Activated naive CD4-positive, alpha-beta T cell treated with anti-CD3 and anti-CD28 coated beads for 36 hours (primary cell): ENCODE results near the gene KDM4B. TPM values are rescaled to one million over a fixed set of nuclear protein-coding genes. Genes with fewer than 3 reads are reported as not detected.

Experiments
- CTCF ChIA-PET: fragments of 350-600 bp; sonication (Branson Sonifier 250); formaldehyde crosslinking; loops from one replicate; lab custom pipeline; 2021; ENCODE audit warnings: antibody characterized with exemption; lab: Charles Lee
- DNase-seq: peaks from one replicate; pipeline ENCODE4 v3.0.0-alpha.2; 2020
- H3K27ac Mint-ChIP-seq: one replicate; pipeline ENCODE4 v1.8.0; 2021; ENCODE audit warnings: mild to moderate bottlenecking, mixed read lengths
- H3K27me3 Mint-ChIP-seq: one replicate; pipeline ENCODE4 v1.8.0; 2021; ENCODE audit warnings: low read depth, mixed read lengths
- H3K36me3 Mint-ChIP-seq: one replicate; pipeline ENCODE4 v1.8.0; 2021; ENCODE audit warnings: low read depth, mixed read lengths
- H3K4me1 Mint-ChIP-seq: one replicate; pipeline ENCODE4 v1.8.0; 2021; ENCODE audit warnings: low read depth, mixed read lengths
- H3K4me3 Mint-ChIP-seq: one replicate; pipeline ENCODE4 v1.8.0; 2021; ENCODE audit warnings: mild to moderate bottlenecking, moderate library complexity, mixed read lengths
- H3K9me3 Mint-ChIP-seq: one replicate; pipeline ENCODE4 v1.8.0; 2021; ENCODE audit warnings: mixed read lengths
- intact Hi-C: fragments of 100-400 bp; cut with micrococcal nuclease; formaldehyde crosslinking; loops from one replicate; pipeline ENCODE4 v1.15.1; 2023
- total RNA-seq, 2 experiments: library from RNA; stranded (reverse); gene quantifications; one replicate each; pipeline ENCODE4 v1.2.3, GENCODE V29; 2021

KDM4B gene
- total RNA-seq, 2 experiments from 2014 or later = 10.5 to 12.7 TPM

DNA sequence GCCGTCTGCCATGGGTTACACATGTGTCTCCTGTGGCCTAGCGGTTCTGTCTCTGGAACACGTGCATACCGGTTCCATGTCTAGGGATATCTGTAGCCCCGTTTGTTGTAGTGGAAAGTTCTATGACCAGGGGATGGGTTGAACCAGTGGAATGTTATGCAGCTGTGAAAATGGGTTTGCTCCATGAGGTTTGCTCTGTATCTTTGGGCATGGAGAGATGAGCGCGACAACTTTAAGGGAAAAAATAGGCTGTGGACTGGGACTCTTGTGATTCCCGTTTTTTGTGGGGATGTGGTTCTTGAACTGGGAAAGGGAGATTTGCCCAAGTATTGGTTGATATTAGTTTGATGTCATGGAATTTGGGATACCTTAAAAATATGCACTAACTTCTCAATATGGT, 120.4 kb downstream of the KDM4B start:
- Mint-ChIP-seq H3K4me1 (no peaks in the 10 kb centered on the region), H3K36me3 (no peaks in the 10 kb centered on the region), H3K9me3 (no peaks in the 10 kb centered on the region), H3K27me3 (no peaks in the 10 kb centered on the region), H3K27ac (no peak overlapping the region), H3K4me3 (no peak overlapping the region)
- no peak for DNase-seq
- CTCF ChIA-PET = interaction anchor here (0.6 kb wide), 1 partner anchor 18 kb away, joined by 3 read pairs; no protein-coding TSS in a partner anchor
- intact Hi-C loops = no loop called here

DNA sequence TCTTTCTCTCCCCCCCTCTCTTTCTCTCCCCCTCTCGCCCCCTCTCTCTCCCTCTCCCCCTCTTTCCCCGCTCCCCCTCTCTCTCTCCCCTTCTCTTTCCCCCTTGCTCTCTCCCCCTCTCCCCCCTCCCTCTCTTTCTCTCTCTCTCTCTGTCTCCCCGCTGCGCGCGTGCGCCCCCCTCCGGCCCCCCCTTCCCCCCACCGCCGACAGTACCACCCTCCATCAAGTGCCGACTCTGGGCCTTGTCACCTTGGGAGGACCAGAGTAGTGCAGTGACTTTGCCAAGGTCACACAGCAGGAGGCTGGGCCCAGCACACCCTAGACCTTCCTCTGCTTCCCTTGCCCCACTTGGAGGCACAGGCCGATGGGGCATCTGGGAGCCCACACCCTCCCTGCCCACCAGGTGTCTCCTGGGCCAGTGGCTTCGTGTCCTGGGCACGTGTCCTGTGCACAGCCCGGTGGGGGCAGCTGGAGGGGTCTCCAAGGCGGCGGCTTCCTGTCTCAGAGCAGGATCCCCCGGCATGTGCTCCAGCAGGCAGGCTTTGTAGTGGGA, 121.6 kb downstream of the KDM4B start:
- no peak for DNase-seq
- CTCF ChIA-PET = no interaction called here
- Mint-ChIP-seq H3K36me3 (peaks cover 1% of the 10 kb centered on the region), H3K27ac (no peak overlapping the region), H3K27me3 (no peaks in the 10 kb centered on the region), H3K4me3 (no peak overlapping the region), H3K4me1 (no peaks in the 10 kb centered on the region), H3K9me3 (no peaks in the 10 kb centered on the region)
- intact Hi-C loops = no loop called here

DNA sequence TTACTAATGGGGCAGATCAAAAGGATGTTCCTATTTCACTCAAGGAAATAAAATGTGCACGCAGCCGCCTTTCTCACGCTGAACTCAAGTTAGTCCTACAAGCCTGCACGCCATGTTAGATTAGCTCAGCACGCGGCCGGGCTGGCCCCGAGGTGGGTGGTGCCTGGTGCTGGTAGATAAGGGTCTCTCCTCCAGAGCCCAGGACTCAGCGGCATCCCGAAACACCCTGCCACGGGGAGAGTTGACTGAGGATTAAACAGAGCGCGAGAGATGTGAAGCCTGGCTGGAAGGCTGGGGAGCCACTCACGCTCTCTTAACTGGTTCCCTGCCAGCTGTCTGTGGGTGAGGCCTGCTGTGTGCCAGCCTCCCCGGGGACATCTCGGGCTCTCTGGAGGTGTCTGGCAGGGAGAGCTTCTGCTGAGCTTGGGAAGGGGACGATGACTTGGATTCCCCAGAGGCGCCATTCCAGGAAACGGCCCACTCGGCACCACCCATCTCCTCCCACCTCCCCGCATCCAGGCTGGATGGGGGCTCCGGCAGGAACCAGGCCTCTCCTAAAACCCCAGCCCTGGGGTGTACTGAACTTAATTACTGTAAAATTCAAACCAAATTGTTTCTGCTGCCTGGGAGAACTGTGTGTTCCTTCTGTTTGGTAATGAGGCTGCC, 122.2 kb downstream of the KDM4B start:
- H3K9me3 Mint-ChIP-seq = no peaks in the 10 kb centered on the region
- CTCF ChIA-PET = no interaction called here
- H3K27me3 Mint-ChIP-seq = no peaks in the 10 kb centered on the region
- H3K27ac Mint-ChIP-seq = no peak overlapping the region
- H3K4me1 Mint-ChIP-seq = no peaks in the 10 kb centered on the region
- no peak overlapping the region for H3K4me3 Mint-ChIP-seq
- no peak for DNase-seq
- intact Hi-C loops = no loop called here
- peaks cover 3% of the 10 kb centered on the region for H3K36me3 Mint-ChIP-seq

DNA sequence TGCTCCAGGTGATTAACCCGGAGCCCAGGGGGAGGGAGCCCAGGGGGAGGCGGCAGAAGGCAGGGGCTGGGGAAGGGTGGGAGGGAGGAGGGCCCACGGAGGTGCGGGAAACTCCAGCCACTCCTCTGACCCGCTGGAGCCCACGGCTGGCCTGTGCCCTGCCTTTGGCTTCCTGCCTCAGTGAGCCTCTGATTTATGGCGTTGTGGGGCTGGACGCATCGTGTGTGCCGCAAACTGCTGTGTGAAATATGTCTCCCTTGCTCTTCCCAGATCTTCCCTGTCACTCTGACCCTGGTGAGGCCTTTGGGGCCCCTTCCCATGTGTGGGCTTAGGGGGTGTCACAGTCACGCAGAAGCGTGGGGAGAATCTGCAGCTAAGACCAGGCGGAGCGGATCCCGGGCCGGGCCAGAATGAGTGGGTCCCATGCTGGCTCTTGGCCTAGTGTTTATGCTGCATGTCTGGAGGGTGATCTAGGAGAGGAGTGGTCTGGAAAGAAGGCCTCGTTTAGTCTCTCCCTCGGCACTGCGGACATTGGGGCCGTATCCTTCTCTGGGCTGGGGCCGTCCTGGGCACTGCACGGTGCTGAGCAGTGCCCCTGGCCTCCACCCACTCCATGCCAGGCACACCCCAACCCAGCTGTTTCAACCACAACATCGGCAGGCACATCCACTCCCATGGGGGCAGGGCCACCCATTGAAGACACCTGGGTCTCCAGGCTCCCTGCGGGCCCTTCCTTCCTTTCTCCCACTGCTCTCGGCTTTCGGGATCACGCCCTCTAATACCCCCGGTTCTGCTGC, 123.0 kb downstream of the KDM4B start:
- Mint-ChIP-seq H3K27me3 (no peaks in the 10 kb centered on the region), H3K9me3 (peaks cover 2% of the 10 kb centered on the region), H3K4me3 (no peak overlapping the region), H3K27ac (no peak overlapping the region), H3K36me3 (peaks cover 5% of the 10 kb centered on the region), H3K4me1 (no peaks in the 10 kb centered on the region)
- intact Hi-C loops = no loop called here
- DNase-seq = no peak
- CTCF ChIA-PET = no interaction called here

DNA sequence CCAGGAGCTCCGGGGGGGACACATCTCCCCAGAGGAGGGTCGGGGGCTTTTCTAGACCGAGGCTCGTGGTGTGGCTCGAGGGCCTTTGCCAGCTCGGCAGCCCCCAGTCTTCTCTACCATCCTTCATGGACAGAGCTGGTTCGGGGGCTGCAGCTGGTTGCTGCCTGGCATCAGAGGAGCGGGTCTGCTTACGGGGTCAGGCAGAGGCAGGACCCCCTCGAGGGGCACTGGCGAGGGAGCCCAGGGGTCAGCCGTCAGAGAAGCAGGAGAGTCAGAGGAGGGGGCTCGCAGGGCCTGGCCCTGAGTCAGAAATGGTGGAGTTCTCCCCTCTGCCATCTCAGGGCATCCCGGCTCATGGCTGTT, 123.5 kb downstream of the KDM4B start:
- peaks cover 11% of the 10 kb centered on the region for H3K36me3 Mint-ChIP-seq
- no peaks in the 10 kb centered on the region for H3K4me1 Mint-ChIP-seq
- H3K4me3 Mint-ChIP-seq = no peak overlapping the region
- H3K27ac Mint-ChIP-seq = no peak overlapping the region
- H3K9me3 Mint-ChIP-seq = peaks cover 2% of the 10 kb centered on the region
- intact Hi-C loops = no loop called here
- CTCF ChIA-PET = no interaction called here
- no peak for DNase-seq
- no peaks in the 10 kb centered on the region for H3K27me3 Mint-ChIP-seq

DNA sequence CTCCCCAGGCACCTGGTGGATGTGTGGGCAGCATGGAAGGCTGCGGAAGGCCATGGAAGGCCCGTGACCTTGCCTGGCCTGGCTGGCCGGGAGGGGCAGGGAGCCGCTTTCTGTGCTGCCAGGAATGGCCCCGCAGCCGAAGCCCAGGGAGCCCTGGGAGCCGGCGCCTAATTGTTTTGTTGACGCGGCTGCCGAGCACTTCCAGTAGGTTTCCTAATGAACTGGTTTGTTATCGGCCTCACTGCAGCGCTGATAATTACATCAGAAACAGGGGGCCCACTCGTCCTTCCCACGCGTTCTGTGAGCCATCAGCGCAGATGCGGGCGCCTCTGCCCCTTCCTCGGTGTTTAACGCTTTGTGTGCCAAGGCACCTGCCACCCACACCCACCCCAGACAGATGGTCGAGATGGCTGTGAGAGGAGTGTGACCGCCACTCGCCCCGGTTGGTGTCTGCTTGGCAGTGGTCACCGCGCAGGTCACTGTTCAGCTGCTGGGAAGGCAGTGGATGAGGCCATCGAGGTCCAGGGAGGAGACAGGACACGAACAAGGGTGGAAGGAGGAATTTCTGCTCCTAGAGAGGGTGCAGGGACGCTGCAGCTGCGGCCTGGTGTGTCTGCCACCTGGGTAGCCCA, 124.5 kb downstream of the KDM4B start:
- H3K27ac Mint-ChIP-seq = no peak overlapping the region
- no peaks in the 10 kb centered on the region for H3K27me3 Mint-ChIP-seq
- peaks cover 17% of the 10 kb centered on the region for H3K36me3 Mint-ChIP-seq
- no peaks in the 10 kb centered on the region for H3K4me1 Mint-ChIP-seq
- H3K9me3 Mint-ChIP-seq = peaks cover 6% of the 10 kb centered on the region
- H3K4me3 Mint-ChIP-seq = no peak overlapping the region
- no peak for DNase-seq
- intact Hi-C loops = no loop called here
- CTCF ChIA-PET = no interaction called here

DNA sequence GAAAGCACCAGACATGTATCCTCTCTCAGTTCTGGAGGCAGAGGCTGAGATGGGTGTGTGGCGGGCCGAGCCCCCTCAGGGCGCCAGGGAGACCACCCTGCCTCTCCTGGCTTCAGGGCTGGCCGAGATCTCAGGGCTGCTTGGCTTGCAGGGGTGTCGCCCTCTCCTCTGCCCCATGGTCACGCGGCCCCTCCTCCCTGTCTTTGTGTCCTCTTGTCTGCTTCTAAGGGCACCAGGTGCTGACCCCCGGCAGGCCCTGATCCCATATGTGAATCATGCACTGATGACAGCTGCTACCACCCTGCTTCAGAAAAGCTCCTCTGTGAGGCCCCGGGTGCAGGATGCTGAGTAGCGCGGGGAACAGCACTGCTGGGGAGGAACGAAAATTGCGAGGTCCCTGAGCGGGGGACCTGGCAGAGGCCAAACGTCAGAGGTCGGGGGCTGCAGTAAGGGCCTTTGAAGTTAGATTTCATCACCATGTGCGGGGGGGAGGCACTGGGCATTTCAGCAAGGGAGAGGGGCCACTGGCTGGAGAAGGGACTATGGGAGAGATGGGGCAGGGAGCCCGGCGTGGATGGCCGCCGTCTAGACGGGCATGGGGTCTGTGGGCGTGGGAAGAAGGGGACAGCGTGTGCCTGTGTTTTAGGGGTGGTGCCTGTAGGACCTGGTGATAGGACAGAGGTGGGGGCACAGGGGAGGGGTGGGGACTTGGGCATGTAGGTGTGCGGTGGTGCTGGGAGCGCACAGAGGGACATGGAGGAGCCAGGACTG, 125.2 kb downstream of the KDM4B start:
- Mint-ChIP-seq H3K9me3 (peaks cover 10% of the 10 kb centered on the region), H3K4me1 (no peaks in the 10 kb centered on the region), H3K27me3 (no peaks in the 10 kb centered on the region), H3K36me3 (peaks cover 23% of the 10 kb centered on the region), H3K4me3 (no peak overlapping the region), H3K27ac (no peak overlapping the region)
- DNase-seq = no peak
- intact Hi-C loops = no loop called here
- CTCF ChIA-PET = no interaction called here

DNA sequence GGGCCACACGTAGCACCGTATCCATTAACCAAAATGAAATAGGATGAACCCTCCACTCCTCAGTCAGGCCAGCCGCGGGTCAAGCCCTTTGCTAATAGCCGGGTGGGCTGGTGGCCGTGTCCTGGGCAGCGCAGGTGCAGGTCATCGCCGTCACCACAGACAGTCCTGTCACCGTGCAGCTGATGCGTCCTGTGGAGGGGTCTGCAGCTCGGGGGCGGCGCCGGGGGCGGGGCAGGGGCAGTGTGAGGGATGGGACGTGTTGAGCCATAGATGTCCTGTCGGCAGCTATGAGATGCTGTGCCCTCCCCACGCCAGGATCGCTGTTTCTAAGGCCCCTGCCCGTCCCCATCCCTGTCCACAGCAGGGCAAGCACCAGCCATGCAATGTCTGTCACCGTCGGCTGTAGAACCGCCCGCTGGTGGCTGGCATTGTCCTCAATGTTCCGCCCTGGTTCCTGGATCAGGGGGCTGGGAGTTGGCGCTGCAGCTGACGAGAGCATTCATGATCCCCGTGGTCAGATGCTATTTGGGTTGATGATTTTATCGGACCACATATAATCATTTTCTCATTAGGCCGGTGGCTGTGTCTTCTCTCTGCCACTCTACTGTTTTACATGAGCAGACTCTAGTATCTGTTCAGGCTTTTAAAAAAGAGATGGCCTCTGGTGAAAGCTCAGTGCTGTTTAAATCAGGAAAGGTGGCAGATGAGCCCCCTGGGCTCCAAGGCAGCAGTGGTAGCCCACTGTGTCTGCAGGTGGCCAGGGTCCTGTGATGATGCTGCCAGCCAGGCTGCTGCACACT, 126.1 kb downstream of the KDM4B start:
- CTCF ChIA-PET = no interaction called here
- Mint-ChIP-seq H3K9me3 (peaks cover 18% of the 10 kb centered on the region), H3K4me1 (no peaks in the 10 kb centered on the region), H3K4me3 (no peak overlapping the region), H3K27ac (no peak overlapping the region), H3K27me3 (no peaks in the 10 kb centered on the region), H3K36me3 (peaks cover 31% of the 10 kb centered on the region)
- intact Hi-C loops = no loop called here
- DNase-seq = no peak

DNA sequence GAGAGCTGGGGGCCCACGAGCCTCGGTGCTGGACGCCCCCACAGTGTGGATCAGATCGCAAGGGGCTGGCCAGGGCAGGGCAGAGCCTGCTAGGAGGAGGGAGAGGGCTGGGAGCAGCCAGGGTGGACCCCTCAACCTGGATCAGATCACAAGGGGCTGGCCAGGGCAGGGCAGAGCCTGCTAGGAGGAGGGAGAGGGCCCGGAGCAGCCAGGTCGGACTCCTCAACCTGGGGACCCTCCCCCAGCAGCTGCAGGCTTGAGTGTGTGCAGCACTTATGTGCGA, 126.6 kb downstream of the KDM4B start:
- Mint-ChIP-seq H3K9me3 (peaks cover 24% of the 10 kb centered on the region), H3K36me3 (peaks cover 36% of the 10 kb centered on the region), H3K27ac (no peak overlapping the region), H3K4me3 (no peak overlapping the region), H3K4me1 (no peaks in the 10 kb centered on the region), H3K27me3 (no peaks in the 10 kb centered on the region)
- no peak for DNase-seq
- CTCF ChIA-PET = interaction anchor here (0.7 kb wide), 1 partner anchor 113 kb away, joined by 6 read pairs; no protein-coding TSS in a partner anchor
- intact Hi-C loops = no loop called here

DNA sequence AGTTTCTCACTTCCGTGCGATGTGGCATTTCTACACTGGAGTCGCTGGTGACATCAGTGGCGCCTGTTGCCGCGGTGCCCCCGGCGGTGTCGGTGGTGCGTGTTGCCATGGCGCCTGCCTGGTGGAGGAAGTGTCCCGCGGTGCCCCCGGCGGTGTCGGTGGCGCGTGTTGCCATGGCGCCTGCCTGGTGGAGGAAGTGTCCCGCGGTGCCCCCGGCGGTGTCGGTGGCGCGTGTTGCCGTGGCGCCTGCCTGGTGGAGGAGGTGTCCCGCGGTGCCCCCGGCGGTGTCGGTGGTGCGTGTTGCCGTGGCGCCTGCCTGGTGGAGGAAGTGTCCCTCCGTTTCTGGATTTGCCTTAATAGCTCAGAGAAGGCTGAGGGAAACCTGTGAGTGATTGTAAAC, 127.6 kb downstream of the KDM4B start:
- H3K9me3 Mint-ChIP-seq = peaks cover 26% of the 10 kb centered on the region
- H3K27ac Mint-ChIP-seq = no peak overlapping the region
- CTCF ChIA-PET = no interaction called here
- H3K36me3 Mint-ChIP-seq = peaks cover 39% of the 10 kb centered on the region
- DNase-seq = no peak
- H3K4me3 Mint-ChIP-seq = no peak overlapping the region
- no peaks in the 10 kb centered on the region for H3K27me3 Mint-ChIP-seq
- intact Hi-C loops = no loop called here
- no peaks in the 10 kb centered on the region for H3K4me1 Mint-ChIP-seq

DNA sequence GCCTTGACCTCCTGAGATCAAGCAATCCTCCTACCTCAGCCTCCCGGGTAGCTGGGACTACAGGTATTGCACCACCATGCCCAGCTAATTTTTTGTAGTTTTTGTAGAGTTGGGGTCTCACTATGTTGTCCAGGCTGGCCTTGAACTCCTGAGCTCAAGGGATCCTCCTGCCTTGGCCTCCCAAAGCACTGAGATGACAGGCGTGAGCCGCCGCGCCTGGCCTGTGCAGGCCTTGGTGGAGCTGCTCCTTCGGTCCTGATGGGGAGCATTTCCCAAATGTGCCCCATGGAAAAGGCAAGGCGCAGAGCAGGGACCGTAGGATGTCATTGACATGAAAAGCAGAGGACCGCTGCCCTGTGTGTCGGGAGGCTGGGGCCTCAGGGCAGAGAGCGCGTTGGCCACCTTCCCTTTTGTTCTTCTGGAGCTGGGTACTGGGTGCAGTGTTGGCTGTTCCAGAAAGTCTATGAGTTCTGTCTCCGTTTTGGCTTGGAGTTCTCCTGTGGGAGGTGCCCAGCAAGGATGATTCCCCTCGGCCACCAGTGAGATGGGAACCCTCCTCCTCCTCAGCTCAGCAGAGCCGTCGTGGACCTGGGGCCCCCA, 128.5 kb downstream of the KDM4B start:
- H3K27me3 Mint-ChIP-seq = no peaks in the 10 kb centered on the region
- no peak for DNase-seq
- H3K4me3 Mint-ChIP-seq = no peak overlapping the region
- H3K4me1 Mint-ChIP-seq = no peaks in the 10 kb centered on the region
- CTCF ChIA-PET = no interaction called here
- intact Hi-C loops = no loop called here
- H3K9me3 Mint-ChIP-seq = peaks cover 26% of the 10 kb centered on the region
- H3K27ac Mint-ChIP-seq = no peak overlapping the region
- peaks cover 39% of the 10 kb centered on the region for H3K36me3 Mint-ChIP-seq
